T-helper 1 cell treated with Interleukin-12 subunit alpha and Interleukin-12 subunit beta and Interleukin-4 antibody, amounts not matched to agents 30 μg/mL and 1 μg/mL, for 36 hours (primary cell): ENCODE data around the gene B3GALNT1.
"Not testable (repeated sequence)": the region's sequence is repeated elsewhere in the genome, so short reads cannot be mapped to it uniquely, and the experiment has no call there.

Source experiments
- H3K27ac Mint-ChIP-seq: one replicate; pipeline ENCODE4 v1.8.0; 2021; ENCODE audit warnings: mild to moderate bottlenecking, mixed read lengths
- H3K27me3 Mint-ChIP-seq: one replicate; pipeline ENCODE4 v1.8.0; 2021; ENCODE audit warnings: low read depth, mixed read lengths
- H3K36me3 Mint-ChIP-seq: one replicate; pipeline ENCODE4 v1.8.0; 2021; ENCODE audit warnings: low read depth, mixed read lengths
- H3K4me1 Mint-ChIP-seq: one replicate; pipeline ENCODE4 v1.8.0; 2021; ENCODE audit warnings: low read depth, mixed read lengths
- H3K4me3 Mint-ChIP-seq: one replicate; pipeline ENCODE4 v1.8.0; 2021; ENCODE audit warnings: mild to moderate bottlenecking, moderate library complexity, mixed read lengths
- H3K9me3 Mint-ChIP-seq: one replicate; pipeline ENCODE4 v1.8.0; 2021; ENCODE audit warnings: mixed read lengths

The B3GALNT1 gene

DNA sequence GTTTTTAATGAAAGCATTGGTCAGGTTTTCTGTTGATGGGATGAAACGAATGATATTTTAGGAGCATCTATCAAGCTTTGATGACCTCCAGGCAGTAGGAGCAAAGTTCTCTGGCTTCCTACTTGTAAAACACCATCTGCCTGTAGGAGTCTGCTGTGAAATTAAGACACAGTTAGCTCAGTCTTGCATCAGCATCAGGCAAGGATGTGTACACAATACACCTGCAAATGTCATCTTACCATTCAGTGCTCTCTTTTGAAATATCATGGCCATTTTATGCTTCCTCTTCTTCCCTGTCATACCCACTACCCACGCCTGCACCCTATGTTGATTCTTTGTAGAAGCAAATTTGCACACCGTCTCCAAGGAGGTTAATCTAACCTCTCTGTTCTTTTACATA lies 38.2 kb downstream of the B3GALNT1 start:
- Mint-ChIP-seq H3K27ac (no peak overlapping the region), H3K27me3 (no peaks in the 10 kb centered on the region), H3K9me3 (peaks cover 3% of the 10 kb centered on the region), H3K36me3 (peaks cover 4% of the 10 kb centered on the region), H3K4me1 (peaks cover 24% of the 10 kb centered on the region), H3K4me3 (no peak overlapping the region)

DNA sequence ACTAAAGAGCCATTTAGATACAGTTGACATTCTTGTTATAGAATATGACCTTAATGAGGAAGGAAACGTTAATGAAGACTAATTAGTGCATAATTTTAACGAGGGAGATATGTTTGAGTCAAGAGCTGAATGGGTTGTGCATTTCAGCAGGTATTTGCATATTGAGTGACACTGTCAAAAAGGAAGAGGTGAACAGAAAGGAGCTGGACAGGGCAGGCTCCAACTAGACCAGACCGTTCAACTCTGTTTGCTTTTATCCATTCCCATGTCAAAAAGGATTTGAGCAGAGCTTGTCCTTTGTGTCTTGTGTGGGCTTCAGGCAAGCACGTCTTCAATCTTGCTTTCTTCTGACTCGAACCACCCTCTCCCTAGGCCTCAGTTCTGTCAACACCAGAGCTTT lies 40.7 kb downstream of the B3GALNT1 start:
- H3K9me3 Mint-ChIP-seq: peaks cover 3% of the 10 kb centered on the region
- no peak overlapping the region for H3K4me3 Mint-ChIP-seq
- peaks cover 4% of the 10 kb centered on the region for H3K36me3 Mint-ChIP-seq
- H3K27ac Mint-ChIP-seq: no peak overlapping the region
- H3K4me1 Mint-ChIP-seq: peaks cover 13% of the 10 kb centered on the region
- H3K27me3 Mint-ChIP-seq: no peaks in the 10 kb centered on the region

DNA sequence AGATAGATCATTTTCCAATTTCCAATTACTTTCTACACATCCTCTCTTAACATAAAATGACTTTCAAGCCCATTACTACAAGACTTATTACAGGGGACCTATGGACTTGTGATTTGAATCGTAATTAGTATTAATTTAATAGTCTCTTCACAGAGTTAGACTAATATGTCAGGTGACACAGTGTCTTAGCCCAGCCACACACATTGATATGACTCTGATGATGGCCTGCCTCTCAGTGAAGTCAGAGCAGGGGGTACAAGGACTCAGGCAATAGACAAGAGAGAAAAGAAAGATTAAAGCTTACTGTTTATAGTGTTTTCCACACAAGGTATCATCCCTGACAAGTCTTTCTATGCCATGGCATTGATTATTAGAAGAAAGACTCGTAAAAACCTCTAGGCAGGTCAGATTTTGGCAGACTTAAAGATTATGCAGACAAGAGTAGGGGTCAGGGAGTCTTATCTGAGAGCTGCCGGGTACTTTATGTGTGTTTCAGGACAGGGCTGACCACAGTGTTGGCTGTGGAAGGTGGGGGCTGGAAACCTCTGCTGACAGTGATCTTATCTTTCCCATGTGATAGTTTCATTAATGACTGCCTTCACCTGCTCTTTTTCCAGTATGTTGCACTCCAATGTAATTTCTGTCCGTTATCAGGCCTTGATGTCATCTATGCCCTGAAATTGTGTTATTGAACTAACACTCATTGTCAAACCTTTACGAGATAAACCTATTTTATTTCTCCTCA lies 50.1 kb downstream of the B3GALNT1 start:
- Mint-ChIP-seq H3K36me3 (no peaks in the 10 kb centered on the region), H3K4me3 (no peak overlapping the region), H3K9me3 (no peaks in the 10 kb centered on the region), H3K27ac (no peak overlapping the region), H3K27me3 (no peaks in the 10 kb centered on the region), H3K4me1 (no peaks in the 10 kb centered on the region)

GRCh38 chr3:161051856-161052255 lies 53.3 kb downstream of the B3GALNT1 start:
- H3K4me3 Mint-ChIP-seq: no peak overlapping the region
- H3K27me3 Mint-ChIP-seq: no peaks in the 10 kb centered on the region
- no peak overlapping the region for H3K27ac Mint-ChIP-seq
- H3K9me3 Mint-ChIP-seq: no peaks in the 10 kb centered on the region
- H3K4me1 Mint-ChIP-seq: no peaks in the 10 kb centered on the region
- H3K36me3 Mint-ChIP-seq: no peaks in the 10 kb centered on the region

- no peaks in the 10 kb centered on the region for H3K4me1 Mint-ChIP-seq
- no peak overlapping the region for H3K27ac Mint-ChIP-seq
- H3K4me3 Mint-ChIP-seq: no peak overlapping the region
- no peaks in the 10 kb centered on the region for H3K36me3 Mint-ChIP-seq
- no peaks in the 10 kb centered on the region for H3K27me3 Mint-ChIP-seq
- no peaks in the 10 kb centered on the region for H3K9me3 Mint-ChIP-seq
Measured at GRCh38 chr3:161050935-161051334, 54.2 kb downstream of the B3GALNT1 start.

DNA sequence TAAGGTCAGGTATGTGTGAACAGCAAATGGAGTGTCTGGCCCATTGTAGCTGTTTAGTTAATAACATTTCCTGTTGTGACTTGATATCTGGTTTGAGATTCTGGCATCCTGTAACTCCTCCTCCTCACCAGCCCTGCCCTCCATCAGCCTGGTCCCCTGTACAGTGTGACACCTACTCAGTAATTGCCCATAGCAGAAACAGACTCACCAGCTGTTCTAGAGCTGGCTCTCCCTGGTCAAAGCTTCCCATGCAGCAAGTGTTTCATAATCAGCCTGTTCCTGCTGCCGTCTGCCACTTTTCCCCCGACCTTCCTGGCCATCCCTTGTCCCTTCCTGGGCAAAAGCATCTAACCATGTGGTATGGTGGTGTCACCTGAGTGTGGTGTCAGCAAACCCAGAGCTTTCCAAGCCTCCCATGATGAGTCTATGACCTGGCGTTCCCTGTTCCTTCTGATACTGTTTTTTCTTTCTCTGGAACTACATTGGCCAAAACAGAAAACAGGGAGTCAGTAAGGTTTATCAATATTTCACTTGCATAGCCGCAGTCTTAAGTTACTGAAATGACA lies 55.4 kb downstream of the B3GALNT1 start:
- no peaks in the 10 kb centered on the region for H3K4me1 Mint-ChIP-seq
- no peaks in the 10 kb centered on the region for H3K36me3 Mint-ChIP-seq
- no peak overlapping the region for H3K4me3 Mint-ChIP-seq
- H3K27ac Mint-ChIP-seq: no peak overlapping the region
- H3K9me3 Mint-ChIP-seq: no peaks in the 10 kb centered on the region
- H3K27me3 Mint-ChIP-seq: no peaks in the 10 kb centered on the region

DNA sequence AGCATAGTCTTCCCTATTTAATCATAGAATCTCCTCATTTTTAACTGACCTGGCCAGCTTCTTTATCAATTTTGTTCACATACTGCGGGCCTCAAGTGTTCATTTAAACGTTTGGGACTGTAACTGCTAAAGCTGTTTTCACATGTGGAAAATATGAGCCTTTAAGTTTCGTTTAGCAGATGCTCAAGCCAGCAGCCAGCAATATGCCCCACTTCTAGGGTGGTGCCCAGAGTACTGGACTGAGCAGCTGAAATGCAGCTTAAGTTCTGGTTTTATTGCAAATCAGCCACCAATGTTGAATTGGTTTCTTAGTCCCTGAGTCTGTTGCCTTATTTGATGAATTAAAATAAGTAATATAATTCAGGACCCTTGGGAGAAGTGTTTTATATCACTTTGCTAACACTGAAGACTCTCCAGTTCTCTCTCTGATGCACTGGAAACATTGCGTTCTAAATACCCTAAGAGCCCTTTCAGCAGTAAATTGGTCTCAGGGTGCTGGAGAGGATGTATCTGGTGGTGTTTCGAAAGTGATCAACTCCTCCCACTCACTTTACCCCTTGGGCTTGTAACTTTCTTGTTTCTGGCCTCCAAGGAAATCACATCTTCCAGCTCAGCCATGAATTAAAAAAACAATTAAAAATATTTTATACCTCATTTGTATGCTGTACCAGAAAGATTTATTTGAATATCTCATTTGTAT lies 61.7 kb downstream of the B3GALNT1 start:
- no peaks in the 10 kb centered on the region for H3K36me3 Mint-ChIP-seq
- H3K27ac Mint-ChIP-seq: no peak overlapping the region
- peaks cover 6% of the 10 kb centered on the region for H3K9me3 Mint-ChIP-seq
- no peaks in the 10 kb centered on the region for H3K4me1 Mint-ChIP-seq
- no peak overlapping the region for H3K4me3 Mint-ChIP-seq
- H3K27me3 Mint-ChIP-seq: no peaks in the 10 kb centered on the region

DNA sequence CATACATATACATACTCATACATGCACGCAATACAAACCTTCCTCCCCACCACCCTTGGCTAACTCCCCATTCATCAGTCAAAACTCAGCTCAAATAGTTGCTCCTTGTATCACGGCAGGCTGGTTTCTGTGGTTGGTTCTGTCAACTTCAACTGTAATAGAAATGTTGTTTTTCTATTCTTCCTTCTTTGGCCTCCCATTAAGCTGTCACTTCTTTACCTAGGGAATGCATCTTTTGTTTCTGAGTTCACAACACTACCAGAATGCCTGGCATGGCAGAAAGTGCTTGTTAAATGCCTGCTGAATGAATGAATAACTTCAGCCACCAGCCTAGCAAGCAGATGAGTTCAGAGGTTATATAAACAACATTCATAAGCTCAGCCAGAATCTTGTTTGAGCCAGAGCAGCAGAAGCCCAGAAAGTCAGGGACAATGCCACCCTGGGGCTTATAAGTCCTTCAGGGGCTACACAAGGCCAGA lies 63.1 kb downstream of the B3GALNT1 start:
- Mint-ChIP-seq H3K27me3 (no peaks in the 10 kb centered on the region), H3K4me3 (no peak overlapping the region), H3K4me1 (no peaks in the 10 kb centered on the region), H3K27ac (no peak overlapping the region), H3K9me3 (peaks cover 6% of the 10 kb centered on the region), H3K36me3 (no peaks in the 10 kb centered on the region)

DNA sequence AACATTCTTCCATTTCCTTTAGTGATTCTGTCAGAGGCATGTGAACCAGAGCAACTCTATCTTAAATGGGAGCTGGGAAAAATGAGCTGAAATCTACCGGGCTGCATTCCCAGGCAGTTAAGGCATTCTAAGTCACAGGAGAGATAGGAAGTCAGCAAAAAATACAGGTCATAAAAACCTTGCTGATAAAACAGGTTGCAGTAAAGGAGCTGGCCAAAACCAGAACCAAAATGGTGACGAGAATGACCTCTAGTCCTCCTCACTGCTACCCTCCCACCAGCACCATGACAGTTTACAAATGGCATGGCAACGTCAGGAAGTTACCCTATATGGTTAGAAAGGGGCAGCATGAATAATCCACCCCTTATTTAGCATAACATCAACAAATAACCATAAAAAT lies 66.4 kb downstream of the B3GALNT1 start:
- Mint-ChIP-seq H3K36me3 (no peaks in the 10 kb centered on the region), H3K4me3 (no peak overlapping the region), H3K27me3 (no peaks in the 10 kb centered on the region), H3K4me1 (peaks cover 9% of the 10 kb centered on the region), H3K9me3 (peaks cover 9% of the 10 kb centered on the region), H3K27ac (no peak overlapping the region)

DNA sequence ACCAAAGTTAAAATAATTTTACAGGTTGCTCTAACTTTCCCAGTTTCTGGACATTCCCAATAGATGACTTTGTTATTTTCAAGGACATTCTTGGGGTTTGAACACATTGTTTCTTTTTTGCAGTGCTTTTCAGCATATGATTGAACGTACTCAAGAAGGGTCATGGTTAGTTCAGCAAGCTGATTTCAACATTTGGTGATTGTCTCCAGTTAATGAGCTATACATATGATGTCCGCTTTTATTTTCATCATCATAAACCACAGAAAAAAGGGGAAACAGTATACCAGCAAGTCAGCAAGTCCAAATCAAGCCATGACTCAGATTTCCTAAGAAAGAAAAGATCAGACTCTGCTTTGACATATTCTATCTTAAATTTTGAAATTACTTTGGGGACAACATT lies 69.4 kb downstream of the B3GALNT1 start:
- H3K9me3 Mint-ChIP-seq: peaks cover 22% of the 10 kb centered on the region
- H3K4me3 Mint-ChIP-seq: no peak overlapping the region
- no peak overlapping the region for H3K27ac Mint-ChIP-seq
- H3K4me1 Mint-ChIP-seq: peaks cover 9% of the 10 kb centered on the region
- no peaks in the 10 kb centered on the region for H3K36me3 Mint-ChIP-seq
- H3K27me3 Mint-ChIP-seq: no peaks in the 10 kb centered on the region

GRCh38 chr3:161034913-161035550 lies 70.1 kb downstream of the B3GALNT1 start:
- not testable (repeated sequence) for H3K36me3 Mint-ChIP-seq, H3K27ac Mint-ChIP-seq, H3K4me3 Mint-ChIP-seq, H3K27me3 Mint-ChIP-seq, H3K4me1 Mint-ChIP-seq
- H3K9me3 Mint-ChIP-seq: peaks cover 22% of the 10 kb centered on the region
